B cell (primary cell): ENCODE results near the gene TCFL5. TPM values are rescaled to one million over a fixed set of nuclear protein-coding genes. Genes with fewer than 3 reads are reported as not detected.
"Not testable (repeated sequence)": the region's sequence is repeated elsewhere in the genome, so short reads cannot be mapped to it uniquely, and the experiment has no call there.

ENCODE experiments used
- ATAC-seq: fragments of 200-7000 bp; cut with Tn5 transposase; one replicate; pipeline ENCODE4 v1.10.0; 2021; ENCODE audit warnings: low read depth, mild to moderate bottlenecking, moderate number of reproducible peaks, moderate library complexity
- CTCF ChIA-PET: fragments of 350-600 bp; sonication (Branson Sonifier 250); formaldehyde crosslinking; loops from one replicate; lab custom pipeline; 2021; ENCODE audit warnings: antibody characterized with exemption, inconsistent platforms; lab: Charles Lee
- POLR2A ChIA-PET: fragments of 350-600 bp; sonication (Branson Sonifier 250); formaldehyde crosslinking; loops from one replicate; lab custom pipeline; 2021; ENCODE audit warnings: antibody characterized with exemption; lab: Charles Lee
- DNase-seq: peaks from one replicate; pipeline ENCODE4 v3.0.0; 2013
- H2AFZ ChIP-seq: 2 replicates; pipeline ENCODE4 v1.6.1; 2012; ENCODE audit warnings: mild to moderate bottlenecking, low read depth, low read length; ENCODE audit not compliant: insufficient read depth, poor library complexity, severe bottlenecking
- H3K27ac ChIP-seq, 2 donors: 1 replicate in 1 of 2; 2 replicates in 1 of 2; pipeline ENCODE4 v1.5.1; 2012 to 2013; ENCODE audit warnings: low read length in 2 of 2, mild to moderate bottlenecking in 2 of 2, moderate library complexity in 1 of 2
- H3K27me3 ChIP-seq, 4 experiments: fragments of 200-600 bp in 1 of 4; sonication (generic) in 1 of 4; replicated peaks in 1 of 4; 1 replicate in 2 of 4; 2 replicates in 2 of 4; pipeline versions ENCODE4 v1.6.1 to v1.7.0; 2013 to 2016; ENCODE audit warnings: low read length in 3 of 4, mild to moderate bottlenecking in 2 of 4, mixed read lengths in 1 of 4, moderate library complexity in 1 of 4; ENCODE audit not compliant: insufficient read depth in 4 of 4, control insufficient read depth in 3 of 4; ENCODE audit errors: control extremely low read depth in 1 of 4
- H3K36me3 ChIP-seq, 2 experiments: replicated peaks in 1 of 2; 1 replicate in 1 of 2; 2 replicates in 1 of 2; pipeline versions ENCODE4 v1.6.1 to v1.7.1; 2013; ENCODE audit warnings: low read length in 1 of 2; ENCODE audit not compliant: insufficient read depth in 2 of 2, control insufficient read depth in 1 of 2; ENCODE audit errors: control extremely low read depth in 1 of 2, extremely low read depth in 1 of 2
- H3K4me1 ChIP-seq, 2 donors: fragments of 200-600 bp in 1 of 2; sonication (generic) in 1 of 2; 1 replicate in 1 of 2; 2 replicates in 1 of 2; pipeline versions ENCODE4 v1.5.1 to v1.6.1; 2013 to 2017; ENCODE audit warnings: low read length in 2 of 2; ENCODE audit not compliant: control insufficient read depth in 2 of 2, insufficient read depth in 2 of 2
- H3K4me2 ChIP-seq: replicated peaks from 2 replicates; pipeline ENCODE3; 2012; ENCODE audit warnings: mild to moderate bottlenecking, low read depth, low read length; ENCODE audit not compliant: poor library complexity, severe bottlenecking
- H3K4me3 ChIP-seq, 5 experiments: fragments of 200-600 bp in 1 of 5; sonication (generic) in 1 of 5; 1 replicate in 3 of 5; 2 replicates in 2 of 5; pipeline versions ENCODE4 v1.5.1 to v1.7.0; 2011 to 2016; ENCODE audit warnings: low read length in 4 of 5, mild to moderate bottlenecking in 4 of 5, low read depth in 2 of 5, control low read depth in 1 of 5, moderate library complexity in 1 of 5; ENCODE audit not compliant: insufficient read depth in 1 of 5; ENCODE audit errors: control extremely low read depth in 1 of 5, extremely low read depth in 1 of 5
- H3K79me2 ChIP-seq: fragments of 200-600 bp; sonication (generic); one replicate; pipeline ENCODE4 v1.6.0; 2016; ENCODE audit warnings: low read length; ENCODE audit not compliant: control insufficient read depth, insufficient read depth
- H3K9ac ChIP-seq: fragments of 200-600 bp; sonication (generic); 2 replicates; pipeline ENCODE4 v1.6.1; 2017; ENCODE audit warnings: mild to moderate bottlenecking, low read length, moderate library complexity
- H3K9me3 ChIP-seq, 3 donors: one replicate each; pipeline versions ENCODE4 v1.6.1 to v1.7.1; 2013; ENCODE audit warnings: low read length in 2 of 3; ENCODE audit not compliant: control insufficient read depth in 2 of 3, insufficient read depth in 1 of 3; ENCODE audit errors: control extremely low read depth in 1 of 3
- H4K20me1 ChIP-seq: 2 replicates; pipeline ENCODE4 v1.6.0; 2012; ENCODE audit warnings: mild to moderate bottlenecking, low read length; ENCODE audit not compliant: insufficient read depth, control insufficient read depth, poor library complexity, severe bottlenecking
- H3K27ac Mint-ChIP-seq: one replicate; pipeline ENCODE4 v1.8.0; 2021; ENCODE audit warnings: mixed read lengths
- H3K27me3 Mint-ChIP-seq: one replicate; pipeline ENCODE4 v1.8.0; 2021; ENCODE audit warnings: mixed read lengths
- H3K4me1 Mint-ChIP-seq: one replicate; pipeline ENCODE4 v1.8.0; 2021; ENCODE audit warnings: mixed read lengths
- H3K4me3 Mint-ChIP-seq: one replicate; pipeline ENCODE4 v1.8.0; 2021; ENCODE audit warnings: mixed read lengths
- H3K9me3 Mint-ChIP-seq: one replicate; pipeline ENCODE4 v1.8.0; 2022; ENCODE audit warnings: mixed read lengths; ENCODE audit not compliant: insufficient read depth
- CTCF ChIP-seq: fragments of 200-600 bp; IDR thresholded peaks from one replicate; pipeline ENCODE4 v1.8.0; 2022; ENCODE audit warnings: antibody characterized with exemption, mild to moderate bottlenecking
- EZH2 ChIP-seq: IDR thresholded peaks from 2 replicates; pipeline ENCODE4 v1.6.1; 2012; ENCODE audit warnings: borderline replicate concordance, low read depth, mild to moderate bottlenecking, moderate library complexity, low read length; ENCODE audit not compliant: insufficient read depth, poor library complexity, severe bottlenecking
- WGBS: methylation state at CpG from one replicate; pipeline ENCODE4 v1.1.5; 2013; ENCODE audit warnings: missing lambda C conversion rate; ENCODE audit not compliant: insufficient coverage; 5-methylcytosine and 5-hydroxymethylcytosine counted together
- intact Hi-C: fragments of 100-400 bp; cut with micrococcal nuclease; formaldehyde crosslinking; loops from one replicate; pipeline ENCODE4 v1.10.0; 2022
- polyA plus RNA-seq: library from polyadenylated mRNA; depleted of rRNA; stranded (reverse); fragments of >200 nt; gene quantifications from 2 replicates; pipeline ENCODE4 v1.2.3, GENCODE V29; 2012
- total RNA-seq, 2 donors: library from RNA; stranded (reverse); fragments of 120-200 nt in 1 of 2; gene quantifications; 1 replicate in 1 of 2; 2 replicates in 1 of 2; pipeline versions ENCODE4 v1.2.3 to v1.2.4, GENCODE V29; 2013 to 2022

Gene TCFL5
- total and polyA plus RNA-seq, 2 donors (not counting 1 experiment from before 2014, with no cell fraction given) = 2.0 to 16.2 TPM

GRCh38 chr20:62873681-62874031, 12.0 kb upstream of the TCFL5 start:
- H3K4me1 ChIP-seq, H3K4me3 Mint-ChIP-seq, POLR2A ChIA-PET, H3K4me2 ChIP-seq, H3K27ac ChIP-seq, H3K27ac Mint-ChIP-seq, H4K20me1 ChIP-seq, H3K9ac ChIP-seq, H3K4me1 Mint-ChIP-seq, H3K9me3 Mint-ChIP-seq, H3K27me3 ChIP-seq, H3K36me3 ChIP-seq, H3K9me3 ChIP-seq, H3K27me3 Mint-ChIP-seq, H3K79me2 ChIP-seq, H3K4me3 ChIP-seq, H2AFZ ChIP-seq, intact Hi-C loops, ATAC-seq: not testable (repeated sequence)
- CTCF ChIA-PET = interaction anchor here (1.1 to 1.2 kb wide), 2 partner anchors 12 to 28 kb away, joined by 3 read pairs; partner anchors contain the start of gene TCFL5
- TF ChIP-seq CTCF = peak; percentile 32
- DNase-seq = peak; percentile 47
- 6% methylated on average over 9 of the region's 15 CpGs for WGBS

- POLR2A ChIA-PET = no interaction called here
- H4K20me1 ChIP-seq = no peaks in the 10 kb centered on the region
Measured at GRCh38 chr20:62873280-62873679, 11.7 kb upstream of the TCFL5 start.

More at GRCh38 chr20:62873280-62873679, 11.7 kb upstream of the TCFL5 start:
- ATAC-seq (no peak), DNase-seq (no peak)
- intact Hi-C loops = no loop called here
- Histone ChIP-seq H3K4me1 (peaks cover 0 to 5% of the 10 kb centered on the region in 2 donors), H3K27me3 (peaks cover 0 to 8% (median 1%) of the 10 kb centered on the region in 4 experiments), H3K36me3 (no peaks in the 10 kb centered on the region), H3K9ac (no peak overlapping the region), H3K9me3 (no peaks in the 10 kb centered on the region), H3K27ac (no peak overlapping the region), H3K79me2 (no peaks in the 10 kb centered on the region), H3K4me2 (no peak overlapping the region), H3K4me3 (no peak overlapping the region), H2AFZ (no peak overlapping the region)
- Mint-ChIP-seq H3K9me3 (no peaks in the 10 kb centered on the region), H3K4me1 (peaks cover 9% of the 10 kb centered on the region), H3K27me3 (peaks cover 7% of the 10 kb centered on the region), H3K27ac (no peak overlapping the region), H3K4me3 (no peak overlapping the region)
- 80% methylated on average over 1 of the region's 7 CpGs for WGBS
- TF ChIP-seq EZH2 (no peak), CTCF (no peak)
- CTCF ChIA-PET = interaction anchor here (1.1 to 1.2 kb wide), 2 partner anchors 12 to 28 kb away, joined by 3 read pairs; partner anchors contain the start of gene TCFL5
